CD4-positive, CD25-positive, alpha-beta regulatory T cell (primary cell): Measurements from ENCODE around the gene MSANTD1. TPM values are rescaled to one million over a fixed set of nuclear protein-coding genes. Genes with fewer than 3 reads are reported as not detected.

Source experiments
- ATAC-seq, 2 donors: fragments of 150-1000 bp; cut with Tn5 transposase; one replicate each; pipeline ENCODE4 v1.10.0; 2021; ENCODE audit warnings: low read depth in 2 of 2, moderate number of reproducible peaks in 2 of 2, moderate library complexity in 1 of 2
- DNase-seq, 3 donors: peaks; one replicate each; pipeline versions ENCODE4 v3.0.0 to v3.0.0-alpha.2; 2012 to 2022; ENCODE audit warnings: mixed read lengths in 1 of 3
- H3K27ac ChIP-seq: one replicate; pipeline ENCODE4 v1.7.0; 2013; ENCODE audit warnings: mild to moderate bottlenecking, low read length; ENCODE audit not compliant: insufficient read depth, poor library complexity, severe bottlenecking
- H3K27me3 ChIP-seq: one replicate; pipeline ENCODE4 v1.7.0; 2013; ENCODE audit warnings: low read length; ENCODE audit not compliant: control insufficient read depth, insufficient read depth
- H3K36me3 ChIP-seq: one replicate; pipeline ENCODE4 v1.7.0; 2013; ENCODE audit warnings: mild to moderate bottlenecking, low read length, moderate library complexity; ENCODE audit not compliant: control insufficient read depth, insufficient read depth
- H3K4me1 ChIP-seq: 2 replicates; pipeline ENCODE4 v1.7.0; 2013; ENCODE audit warnings: mild to moderate bottlenecking, low read length; ENCODE audit not compliant: insufficient read depth, control insufficient read depth, poor library complexity, severe bottlenecking
- H3K4me3 ChIP-seq: one replicate; pipeline ENCODE4 v1.7.0; 2013; ENCODE audit warnings: low read depth, mild to moderate bottlenecking, low read length, moderate library complexity
- H3K9me3 ChIP-seq, 2 experiments: 1 replicate in 1 of 2; 2 replicates in 1 of 2; pipeline ENCODE4 v1.7.0; 2013; ENCODE audit warnings: low read length in 2 of 2, mild to moderate bottlenecking in 1 of 2, moderate library complexity in 1 of 2; ENCODE audit not compliant: control insufficient read depth in 2 of 2
- H3K27ac Mint-ChIP-seq, 3 donors: one replicate each; pipeline ENCODE4 v1.8.0; 2020 to 2022; ENCODE audit warnings: mild to moderate bottlenecking in 3 of 3, mixed read lengths in 3 of 3, moderate library complexity in 2 of 3
- H3K27me3 Mint-ChIP-seq: one replicate; pipeline ENCODE4 v1.8.0; 2022; ENCODE audit warnings: mild to moderate bottlenecking, mixed read lengths
- H3K36me3 Mint-ChIP-seq: one replicate; pipeline ENCODE4 v1.8.0; 2020; ENCODE audit warnings: mixed read lengths
- H3K4me1 Mint-ChIP-seq, 4 donors: one replicate each; pipeline ENCODE4 v1.8.0; 2020 to 2022; ENCODE audit warnings: mixed read lengths in 4 of 4, mild to moderate bottlenecking in 1 of 4
- H3K4me3 Mint-ChIP-seq, 4 donors: one replicate each; pipeline ENCODE4 v1.8.0; 2020 to 2022; ENCODE audit warnings: mild to moderate bottlenecking in 4 of 4, mixed read lengths in 4 of 4, moderate library complexity in 3 of 4
- H3K9me3 Mint-ChIP-seq, 7 donors: one replicate each; pipeline ENCODE4 v1.8.0; 2020 to 2022; ENCODE audit warnings: mixed read lengths in 7 of 7, mild to moderate bottlenecking in 3 of 7, moderate library complexity in 2 of 7
- polyA plus RNA-seq, 4 donors: library from polyadenylated mRNA; unstranded; fragments of 300-500 nt; fragmentation: Illumina TruSeq; gene quantifications; one replicate each; pipeline ENCODE4 v1.2.3, GENCODE V29; 2021
- total RNA-seq: library from RNA; stranded (reverse); gene quantifications from one replicate; pipeline ENCODE4 v1.2.3, GENCODE V29; 2022

MSANTD1 gene
- total and polyA plus RNA-seq, 5 donors from 2014 or later, result 0.05 to 2.0 (median 0.22) TPM; not detected in 2

DNA sequence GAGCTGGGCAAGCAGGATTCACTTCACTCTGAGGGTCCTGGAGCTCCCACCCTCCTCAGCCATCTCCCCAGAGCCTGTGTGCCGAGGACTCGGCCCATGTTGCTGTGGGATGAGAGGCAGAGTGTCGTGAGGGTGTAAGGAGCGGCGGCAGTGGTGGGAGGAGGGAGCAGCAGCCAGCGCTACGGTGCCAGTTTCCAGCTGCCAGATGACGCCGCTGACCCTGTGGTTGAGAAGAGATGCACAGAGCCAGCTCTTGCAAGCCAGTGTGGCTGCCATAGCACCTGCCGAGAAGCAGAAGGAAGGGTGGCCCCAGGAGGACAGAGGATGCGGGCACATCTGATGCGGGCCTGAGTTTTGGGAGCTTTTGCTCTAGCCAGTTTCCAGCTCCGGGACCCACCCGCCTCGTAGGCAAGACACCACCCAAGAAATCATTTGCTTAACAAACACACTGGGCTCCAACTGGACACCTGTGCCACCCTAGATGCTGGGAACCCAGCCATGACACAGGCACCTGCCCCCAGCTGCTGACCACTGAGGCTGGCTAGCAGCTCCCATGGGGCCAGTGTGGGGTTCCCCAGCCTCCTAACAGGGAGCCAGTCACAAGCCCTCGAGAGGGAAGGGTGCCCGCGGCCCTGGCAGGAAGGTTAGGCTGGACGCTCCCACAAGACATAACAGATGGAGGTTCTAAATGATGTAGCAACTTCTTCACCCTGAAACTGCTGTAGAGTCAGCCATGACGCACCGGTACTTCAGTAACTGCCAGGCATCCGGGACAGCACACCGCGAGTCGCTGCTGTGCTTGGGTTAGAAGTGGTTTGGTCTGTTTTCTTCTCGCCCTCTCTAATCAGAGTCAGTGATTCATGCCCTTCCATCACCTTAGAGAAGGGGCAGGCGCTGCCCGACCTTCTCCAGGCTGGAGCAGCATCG, 8.9 kb downstream of the MSANTD1 start:
- no peaks in the 10 kb centered on the region for H3K27me3 Mint-ChIP-seq
- H3K9me3 Mint-ChIP-seq, result no peaks in the 10 kb centered on the region
- H3K36me3 Mint-ChIP-seq, result no peaks in the 10 kb centered on the region
- H3K4me3 Mint-ChIP-seq, result no peak overlapping the region
- H3K9me3 ChIP-seq, result no peaks in the 10 kb centered on the region
- H3K4me1 Mint-ChIP-seq, result no peaks in the 10 kb centered on the region
- no peak overlapping the region for H3K27ac ChIP-seq
- no peaks in the 10 kb centered on the region for H3K27me3 ChIP-seq
- H3K27ac Mint-ChIP-seq, result no peak overlapping the region
- no peaks in the 10 kb centered on the region for H3K36me3 ChIP-seq
- H3K4me1 ChIP-seq, result no peaks in the 10 kb centered on the region
- ATAC-seq (no peak), DNase-seq (no peak)
- H3K4me3 ChIP-seq, result no peak overlapping the region

DNA sequence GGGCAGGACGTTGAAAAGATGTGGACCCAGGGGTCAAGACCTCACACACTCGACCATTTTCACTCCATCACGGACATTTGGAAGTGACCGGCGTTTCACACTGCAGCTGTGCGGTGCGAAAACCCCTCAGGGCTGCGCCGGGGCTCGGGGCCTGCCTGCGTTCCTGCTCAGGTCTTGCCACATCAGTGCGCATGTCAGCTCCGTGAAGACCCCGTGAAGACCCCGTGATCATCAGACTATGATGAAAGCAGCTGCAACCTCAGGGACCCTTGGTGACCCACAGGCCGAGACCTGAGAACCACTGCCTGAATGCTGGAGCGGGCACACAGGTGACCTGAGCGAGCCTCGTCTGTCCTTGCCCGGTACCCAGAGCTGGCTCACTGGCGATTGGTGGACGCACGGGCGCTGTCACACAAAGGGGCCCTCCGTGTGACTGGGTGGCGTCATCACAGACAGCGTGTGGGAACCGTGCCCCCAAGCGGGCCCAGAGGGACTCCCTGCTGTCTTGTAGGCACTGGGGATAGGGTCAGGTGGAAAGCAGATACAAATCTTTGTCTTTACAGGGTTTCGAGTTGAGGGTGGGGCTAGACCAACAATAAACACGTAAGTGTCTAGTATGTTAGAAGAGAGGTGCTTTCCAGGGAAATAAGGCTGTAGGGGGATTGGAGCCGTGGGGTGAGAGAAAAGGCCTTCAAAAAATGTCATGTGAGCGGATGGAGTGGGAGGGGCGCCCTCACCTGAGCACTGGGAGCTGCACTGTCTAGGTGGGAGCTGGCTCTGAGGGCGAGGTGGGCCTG, 12.7 kb downstream of the MSANTD1 start:
- H3K9me3 ChIP-seq, result no peaks in the 10 kb centered on the region
- Mint-ChIP-seq H3K4me1 (no peaks in the 10 kb centered on the region), H3K4me3 (no peak overlapping the region), H3K27me3 (no peaks in the 10 kb centered on the region), H3K36me3 (peaks cover 3% of the 10 kb centered on the region), H3K27ac (no peak overlapping the region), H3K9me3 (no peaks in the 10 kb centered on the region)
- H3K4me3 ChIP-seq, result no peak overlapping the region
- no peaks in the 10 kb centered on the region for H3K4me1 ChIP-seq
- H3K27ac ChIP-seq, result no peak overlapping the region
- H3K36me3 ChIP-seq, result no peaks in the 10 kb centered on the region
- no peaks in the 10 kb centered on the region for H3K27me3 ChIP-seq
- DNase-seq (no peak), ATAC-seq (no peak)

DNA sequence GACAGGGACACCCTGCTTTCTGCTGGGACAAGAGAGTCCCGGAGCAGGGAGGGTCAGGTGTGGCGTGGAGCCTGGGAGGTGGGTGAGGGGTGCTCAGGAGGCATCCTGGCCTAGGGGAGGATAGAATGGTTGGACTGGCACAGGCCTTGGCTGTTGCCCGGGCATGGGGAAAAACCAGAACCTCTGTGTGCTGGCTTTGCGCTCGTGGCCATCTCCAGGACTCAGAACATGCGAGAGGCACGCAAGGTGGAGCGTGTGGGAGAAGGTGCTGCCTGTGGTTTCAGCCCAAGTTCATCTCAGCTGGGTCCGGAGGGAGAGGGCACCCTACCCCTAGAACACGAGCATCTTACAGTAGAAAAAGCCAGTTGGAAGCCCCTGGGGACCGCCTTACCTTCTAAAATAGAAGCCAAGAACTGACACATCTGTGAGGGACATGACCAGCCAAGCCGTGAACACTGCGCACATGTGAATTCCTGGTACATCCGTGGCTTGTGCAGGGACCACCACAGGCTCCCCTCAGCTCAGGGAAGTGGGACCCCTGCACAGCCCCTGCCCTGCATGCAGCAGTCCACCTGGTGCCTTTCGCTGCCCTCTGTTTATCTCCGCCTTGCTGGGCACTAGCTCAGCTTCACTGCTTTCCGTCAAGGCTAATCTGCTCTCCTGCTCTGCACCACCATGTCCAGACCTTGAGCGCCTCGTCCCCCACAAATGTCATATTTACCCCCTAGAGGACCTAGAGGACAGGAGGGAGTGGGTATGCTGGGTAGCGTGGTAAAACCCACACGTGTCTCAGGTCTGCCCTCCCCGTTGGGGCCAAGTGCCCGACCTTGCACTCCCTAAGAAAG, 13.5 kb downstream of the MSANTD1 start:
- H3K27ac Mint-ChIP-seq, result no peak overlapping the region
- Histone ChIP-seq H3K9me3 (no peaks in the 10 kb centered on the region), H3K27ac (no peak overlapping the region), H3K36me3 (no peaks in the 10 kb centered on the region), H3K27me3 (no peaks in the 10 kb centered on the region), H3K4me3 (no peak overlapping the region), H3K4me1 (no peaks in the 10 kb centered on the region)
- no peak for ATAC-seq
- no peaks in the 10 kb centered on the region for H3K27me3 Mint-ChIP-seq
- DNase-seq, result no peak
- no peak overlapping the region for H3K4me3 Mint-ChIP-seq
- peaks cover 3% of the 10 kb centered on the region for H3K36me3 Mint-ChIP-seq
- H3K4me1 Mint-ChIP-seq, result no peaks in the 10 kb centered on the region
- H3K9me3 Mint-ChIP-seq, result no peaks in the 10 kb centered on the region

DNA sequence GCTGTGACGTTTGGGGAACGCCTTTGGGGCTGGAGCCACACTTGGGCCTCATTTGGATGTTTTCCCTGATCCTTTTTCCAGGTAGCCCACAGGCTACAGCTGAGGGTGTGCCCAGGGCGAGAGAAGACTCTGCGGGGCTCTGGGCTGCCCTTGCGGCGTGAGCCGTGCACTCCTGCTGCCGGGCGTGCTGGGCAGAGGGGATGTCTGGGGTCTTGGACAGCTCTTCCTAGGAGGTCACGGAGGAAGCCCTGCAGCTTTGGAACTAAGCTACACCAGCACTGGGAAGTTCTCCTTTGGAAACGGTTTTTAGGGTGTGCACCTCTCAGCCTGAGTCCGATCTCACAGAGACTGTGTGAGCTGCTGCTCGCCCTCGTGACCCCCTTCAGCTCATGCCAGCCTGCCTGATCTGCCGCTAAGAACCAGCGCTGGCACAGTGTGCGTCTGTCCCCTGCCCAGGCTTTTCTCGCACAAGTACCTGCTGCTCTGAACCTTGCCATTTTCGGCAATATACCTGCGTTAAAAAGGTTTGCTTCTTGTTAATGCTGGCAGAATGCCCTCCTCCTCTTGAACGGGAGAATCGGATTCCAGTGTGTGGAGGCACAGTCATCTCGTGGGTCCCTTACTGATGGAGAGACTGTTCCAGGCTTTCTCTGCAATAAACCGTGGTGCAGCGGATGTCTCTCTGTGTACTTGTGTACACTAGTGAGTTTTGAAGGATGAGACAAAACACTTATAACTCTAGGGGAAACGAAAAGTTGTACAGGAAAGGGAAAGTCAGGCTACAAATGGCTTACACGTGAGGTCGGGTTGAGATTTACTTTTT, 14.3 kb downstream of the MSANTD1 start:
- Mint-ChIP-seq H3K36me3 (peaks cover 3% of the 10 kb centered on the region), H3K27ac (no peak overlapping the region), H3K27me3 (no peaks in the 10 kb centered on the region), H3K4me1 (no peaks in the 10 kb centered on the region), H3K4me3 (no peak overlapping the region), H3K9me3 (no peaks in the 10 kb centered on the region)
- no peak overlapping the region for H3K4me3 ChIP-seq
- no peak for DNase-seq
- H3K27me3 ChIP-seq, result no peaks in the 10 kb centered on the region
- ATAC-seq, result no peak
- H3K4me1 ChIP-seq, result no peaks in the 10 kb centered on the region
- H3K9me3 ChIP-seq, result no peaks in the 10 kb centered on the region
- no peak overlapping the region for H3K27ac ChIP-seq
- no peaks in the 10 kb centered on the region for H3K36me3 ChIP-seq

DNA sequence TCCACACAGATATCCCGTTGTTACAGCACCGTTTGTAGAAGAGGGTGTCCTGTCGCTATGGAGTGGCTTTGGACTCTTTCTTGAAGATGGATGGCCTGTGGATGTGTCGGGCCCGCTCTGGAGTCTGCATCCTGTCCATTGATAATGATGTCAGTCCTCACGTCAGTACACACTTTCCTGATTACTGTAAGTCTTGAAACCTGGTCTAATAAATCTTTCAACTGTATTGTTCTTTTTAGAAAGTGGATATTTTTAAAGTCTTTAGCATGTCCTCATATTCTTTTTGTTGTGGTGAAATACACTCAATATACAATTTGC, 14.9 kb downstream of the MSANTD1 start:
- H3K4me3 ChIP-seq, result no peak overlapping the region
- H3K27me3 Mint-ChIP-seq, result no peaks in the 10 kb centered on the region
- no peak overlapping the region for H3K27ac ChIP-seq
- ATAC-seq (no peak), DNase-seq (no peak)
- H3K27ac Mint-ChIP-seq, result no peak overlapping the region
- no peaks in the 10 kb centered on the region for H3K9me3 ChIP-seq
- no peaks in the 10 kb centered on the region for H3K4me1 ChIP-seq
- H3K4me1 Mint-ChIP-seq, result no peaks in the 10 kb centered on the region
- H3K27me3 ChIP-seq, result no peaks in the 10 kb centered on the region
- H3K9me3 Mint-ChIP-seq, result no peaks in the 10 kb centered on the region
- peaks cover 3% of the 10 kb centered on the region for H3K36me3 Mint-ChIP-seq
- H3K36me3 ChIP-seq, result no peaks in the 10 kb centered on the region
- no peak overlapping the region for H3K4me3 Mint-ChIP-seq

DNA sequence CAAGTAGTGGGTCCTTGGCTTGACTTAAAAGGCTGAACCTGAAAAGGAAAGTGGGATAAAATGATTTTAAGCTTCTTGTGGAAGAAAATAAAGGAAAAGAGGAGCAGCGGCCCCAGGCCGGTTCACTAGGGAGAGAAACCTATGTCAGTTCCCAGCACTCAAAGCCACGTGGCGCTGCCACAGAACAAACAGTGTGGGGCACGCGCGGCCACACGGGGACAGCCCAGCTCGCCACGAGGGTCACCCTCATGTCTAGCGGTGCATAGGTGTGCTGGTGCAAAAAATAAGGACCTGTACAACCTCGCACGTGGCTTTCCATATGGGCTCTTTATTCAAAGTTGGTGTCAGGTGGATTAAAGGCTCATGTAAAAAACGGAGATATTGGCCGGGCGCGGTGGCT, 17.1 kb downstream of the MSANTD1 start:
- Histone ChIP-seq H3K9me3 (no peaks in the 10 kb centered on the region), H3K27ac (no peak overlapping the region), H3K36me3 (no peaks in the 10 kb centered on the region), H3K4me1 (no peaks in the 10 kb centered on the region), H3K27me3 (no peaks in the 10 kb centered on the region), H3K4me3 (no peak overlapping the region)
- DNase-seq (no peak), ATAC-seq (no peak)
- Mint-ChIP-seq H3K4me3 (no peak overlapping the region), H3K27me3 (no peaks in the 10 kb centered on the region), H3K36me3 (peaks cover 3% of the 10 kb centered on the region), H3K27ac (no peak overlapping the region), H3K9me3 (no peaks in the 10 kb centered on the region), H3K4me1 (no peaks in the 10 kb centered on the region)
